Astrocyte (in vitro differentiated cells and primary cell): ENCODE measurements around the gene SPAG9. TPM values are rescaled to one million over a fixed set of nuclear protein-coding genes. Genes with fewer than 3 reads are reported as not detected.

Experiments
- DNase-seq: peaks from one replicate; pipeline ENCODE4 v3.0.0-alpha.2; 2010; ENCODE audit warnings: low read depth
- FAIRE-seq: peaks from 2 replicates; lab custom pipeline; 2011; peaks lifted over from hg19 to GRCh38; lab: Jason Lieb, UNC
- H2AFZ ChIP-seq: 2 replicates; pipeline ENCODE4 v1.6.0; 2012; ENCODE audit warnings: low read depth, low read length, inconsistent platforms
- H3K27ac ChIP-seq: 2 replicates; pipeline ENCODE4 v1.5.1; 2011; ENCODE audit warnings: low read depth, low read length, inconsistent platforms
- H3K27me3 ChIP-seq: 2 replicates; pipeline ENCODE4 v1.6.0; 2011; ENCODE audit warnings: low read length, inconsistent platforms; ENCODE audit not compliant: insufficient read depth
- H3K36me3 ChIP-seq: 2 replicates; pipeline ENCODE4 v1.5.1; 2011; ENCODE audit warnings: low read length, inconsistent platforms; ENCODE audit not compliant: insufficient read depth
- H3K4me1 ChIP-seq: 2 replicates; pipeline ENCODE4 v1.5.1; 2011; ENCODE audit warnings: low read length, inconsistent platforms; ENCODE audit not compliant: insufficient read depth
- H3K4me2 ChIP-seq: 2 replicates; pipeline ENCODE4 v1.6.0; 2012; ENCODE audit warnings: low read length, inconsistent platforms
- H3K4me3 ChIP-seq: 2 replicates; pipeline ENCODE4 v1.5.1; 2011; ENCODE audit warnings: low read depth, mild to moderate bottlenecking, low read length, inconsistent platforms; ENCODE audit not compliant: insufficient read depth
- H3K79me2 ChIP-seq: 2 replicates; pipeline ENCODE4 v1.6.0; 2012; ENCODE audit warnings: mild to moderate bottlenecking, low read length, inconsistent platforms; ENCODE audit not compliant: insufficient read depth
- H3K9ac ChIP-seq: 2 replicates; pipeline ENCODE4 v1.6.0; 2012; ENCODE audit warnings: mild to moderate bottlenecking, low read length, inconsistent platforms
- H3K9me3 ChIP-seq: 2 replicates; pipeline ENCODE4 v1.5.1; 2012; ENCODE audit warnings: low read depth, mild to moderate bottlenecking, low read length, inconsistent platforms; ENCODE audit not compliant: insufficient read depth
- H4K20me1 ChIP-seq: 2 replicates; pipeline ENCODE4 v1.6.0; 2012; ENCODE audit warnings: low read length, inconsistent platforms; ENCODE audit not compliant: insufficient read depth
- H3K27ac Mint-ChIP-seq: one replicate; pipeline ENCODE4 v1.8.0; 2021; ENCODE audit warnings: mild to moderate bottlenecking, mixed read lengths; ENCODE audit not compliant: unreplicated experiment
- H3K27me3 Mint-ChIP-seq: one replicate; pipeline ENCODE4 v1.8.0; 2021; ENCODE audit warnings: low read depth, mixed read lengths; ENCODE audit not compliant: unreplicated experiment
- H3K36me3 Mint-ChIP-seq: one replicate; pipeline ENCODE4 v1.8.0; 2021; ENCODE audit warnings: low read depth, mixed read lengths; ENCODE audit not compliant: unreplicated experiment
- H3K4me1 Mint-ChIP-seq: one replicate; pipeline ENCODE4 v1.8.0; 2021; ENCODE audit warnings: low read depth, mixed read lengths; ENCODE audit not compliant: unreplicated experiment
- H3K4me3 Mint-ChIP-seq: one replicate; pipeline ENCODE4 v1.8.0; 2021; ENCODE audit warnings: mild to moderate bottlenecking, moderate library complexity, mixed read lengths; ENCODE audit not compliant: unreplicated experiment
- H3K9me3 Mint-ChIP-seq: one replicate; pipeline ENCODE4 v1.8.0; 2021; ENCODE audit warnings: mild to moderate bottlenecking, mixed read lengths; ENCODE audit not compliant: unreplicated experiment
- CTCF ChIP-seq: IDR thresholded peaks from 2 replicates; pipeline ENCODE4 v1.5.1; 2011; ENCODE audit warnings: low read depth, mild to moderate bottlenecking, inconsistent platforms, low read length, moderate library complexity; ENCODE audit not compliant: insufficient read depth
- EZH2 ChIP-seq: IDR thresholded peaks from 2 replicates; pipeline ENCODE4 v1.6.1; 2012; ENCODE audit warnings: mild to moderate bottlenecking, low read length, inconsistent platforms; ENCODE audit not compliant: insufficient read depth
- total RNA-seq: library from RNA; stranded (reverse); gene quantifications from 2 replicates; pipeline ENCODE4 v1.2.1, GENCODE V29; 2021

The SPAG9 gene
- total RNA-seq, 1 donor from 2014 or later, result 102 TPM

DNA sequence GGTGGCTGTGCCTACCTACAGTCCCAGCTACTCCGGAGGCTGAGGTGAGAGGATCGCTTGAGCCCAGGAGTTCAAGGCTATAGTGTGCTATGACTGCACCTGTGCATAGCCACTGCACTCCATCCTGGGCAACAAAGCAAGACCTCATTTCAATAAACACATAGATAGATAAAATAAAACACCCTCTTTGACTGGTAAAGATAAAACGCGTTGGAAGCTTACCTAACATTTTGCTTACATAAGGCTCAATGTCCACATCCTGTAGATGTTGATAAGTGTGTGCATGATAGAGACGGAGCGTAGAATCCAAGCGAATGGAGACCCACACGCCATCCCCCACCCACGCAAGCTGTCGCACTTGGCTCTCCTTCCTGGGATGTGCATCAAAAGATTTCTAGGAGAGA, 141.1 kb downstream of the SPAG9 start:
- Histone ChIP-seq H4K20me1 (no peaks in the 10 kb centered on the region), H3K4me2 (no peak overlapping the region), H3K9me3 (no peaks in the 10 kb centered on the region), H3K27me3 (no peaks in the 10 kb centered on the region), H3K4me3 (no peak overlapping the region), H3K79me2 (no peaks in the 10 kb centered on the region), H2AFZ (no peak overlapping the region), H3K9ac (no peak overlapping the region), H3K27ac (no peak overlapping the region), H3K36me3 (peaks cover 35% of the 10 kb centered on the region), H3K4me1 (no peaks in the 10 kb centered on the region)
- Mint-ChIP-seq H3K36me3 (peaks cover 11% of the 10 kb centered on the region), H3K4me3 (no peak overlapping the region), H3K27ac (no peak overlapping the region), H3K9me3 (no peaks in the 10 kb centered on the region), H3K4me1 (peaks cover 9% of the 10 kb centered on the region), H3K27me3 (no peaks in the 10 kb centered on the region)
- FAIRE-seq (no peak), DNase-seq (no peak)
- TF ChIP-seq EZH2 (no peak), CTCF (no peak)

DNA sequence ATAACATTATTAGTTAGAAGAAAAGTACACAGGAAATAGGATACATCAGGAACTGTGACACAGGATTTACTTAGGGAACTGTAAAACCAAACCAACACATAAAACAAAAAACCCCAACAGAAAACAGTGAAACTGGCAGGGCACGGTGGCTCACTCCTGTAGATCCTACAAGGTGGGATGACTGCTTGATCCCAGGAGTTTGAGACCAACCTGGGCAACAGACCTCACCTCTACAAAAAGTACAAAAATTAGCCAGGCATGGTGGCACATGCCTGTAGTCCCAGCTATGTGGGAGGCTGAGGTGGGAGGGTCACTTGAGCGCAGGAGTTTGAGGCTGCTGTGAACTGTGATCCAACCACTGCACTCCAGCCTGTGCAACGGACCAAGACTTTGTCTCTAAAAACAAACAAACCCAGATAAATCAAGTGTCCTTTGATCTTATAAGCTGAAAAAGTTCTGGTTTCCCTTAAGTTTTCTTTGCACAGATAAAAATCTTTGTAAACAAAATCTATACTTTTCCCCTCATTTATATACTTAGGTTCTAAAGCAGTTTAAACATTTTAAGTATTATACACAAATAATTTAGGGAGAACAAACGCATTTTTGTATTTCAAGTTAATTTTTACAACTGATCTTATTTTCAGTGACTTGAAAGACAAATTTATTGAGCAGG, 143.0 kb downstream of the SPAG9 start:
- Histone ChIP-seq H3K4me3 (no peak overlapping the region), H3K36me3 (peaks cover 38% of the 10 kb centered on the region), H3K4me2 (no peak overlapping the region), H4K20me1 (no peaks in the 10 kb centered on the region), H3K79me2 (no peaks in the 10 kb centered on the region), H3K27ac (no peak overlapping the region), H3K27me3 (no peaks in the 10 kb centered on the region), H2AFZ (no peak overlapping the region), H3K4me1 (no peaks in the 10 kb centered on the region), H3K9ac (peak overlapping the region; percentile 11), H3K9me3 (no peaks in the 10 kb centered on the region)
- H3K4me1 Mint-ChIP-seq, result peaks cover 9% of the 10 kb centered on the region
- no peak for DNase-seq
- H3K27ac Mint-ChIP-seq, result peak overlapping the region; percentile 51
- TF ChIP-seq CTCF (no peak), EZH2 (no peak)
- H3K27me3 Mint-ChIP-seq, result no peaks in the 10 kb centered on the region
- FAIRE-seq, result no peak
- no peak overlapping the region for H3K4me3 Mint-ChIP-seq
- H3K36me3 Mint-ChIP-seq, result peaks cover 14% of the 10 kb centered on the region
- no peaks in the 10 kb centered on the region for H3K9me3 Mint-ChIP-seq

GRCh38 chr17:50976951-50977472, 143.7 kb downstream of the SPAG9 start:
- Histone ChIP-seq H3K79me2 (no peaks in the 10 kb centered on the region), H3K36me3 (peaks cover 40% of the 10 kb centered on the region), H3K4me1 (no peaks in the 10 kb centered on the region), H2AFZ (no peak overlapping the region), H3K9ac (peak overlapping the region; percentile 11), H3K4me2 (no peak overlapping the region), H3K27me3 (no peaks in the 10 kb centered on the region), H3K9me3 (no peaks in the 10 kb centered on the region), H3K4me3 (no peak overlapping the region), H4K20me1 (no peaks in the 10 kb centered on the region), H3K27ac (no peak overlapping the region)
- DNase-seq, result no peak
- Mint-ChIP-seq H3K4me3 (no peak overlapping the region), H3K27me3 (no peaks in the 10 kb centered on the region), H3K9me3 (no peaks in the 10 kb centered on the region), H3K36me3 (peaks cover 14% of the 10 kb centered on the region), H3K27ac (peak overlapping the region; percentile 51), H3K4me1 (peaks cover 9% of the 10 kb centered on the region)
- FAIRE-seq, result no peak
- no peak for TF ChIP-seq CTCF
- TF ChIP-seq EZH2, result no peak
